ENCODE measurements around the gene LRRC2. TPM values are rescaled to one million over a fixed set of nuclear protein-coding genes. Genes with fewer than 3 reads are reported as not detected.

LRRC2 gene
- total RNA-seq, 4 donors from 2014 or later = 1.1 to 7.7 (median 5.0) TPM

DNA sequence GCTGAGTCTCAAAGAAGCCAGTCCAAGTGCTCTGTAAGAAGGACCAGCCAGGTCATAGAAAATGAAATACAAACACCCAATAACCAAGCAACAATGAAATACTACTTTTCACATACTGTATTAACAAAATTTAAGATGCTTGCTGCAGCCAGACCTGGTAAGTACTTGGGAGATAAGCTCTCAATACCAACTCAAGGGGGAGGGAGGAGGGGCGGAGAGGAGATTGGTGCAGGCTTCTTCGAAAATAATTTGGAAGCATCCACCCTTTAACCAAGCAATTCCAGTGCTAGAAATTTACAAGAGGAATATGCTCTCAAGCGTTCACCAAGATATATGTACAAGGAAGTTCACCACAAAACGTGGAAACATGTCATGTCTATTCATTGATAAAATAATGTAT lies 7.6 kb upstream of the LRRC2 start:
- no peak for TF ChIP-seq CTCF (IDR thresholded peaks at IDR 0.05; ENCODE audit: low read depth)

DNA sequence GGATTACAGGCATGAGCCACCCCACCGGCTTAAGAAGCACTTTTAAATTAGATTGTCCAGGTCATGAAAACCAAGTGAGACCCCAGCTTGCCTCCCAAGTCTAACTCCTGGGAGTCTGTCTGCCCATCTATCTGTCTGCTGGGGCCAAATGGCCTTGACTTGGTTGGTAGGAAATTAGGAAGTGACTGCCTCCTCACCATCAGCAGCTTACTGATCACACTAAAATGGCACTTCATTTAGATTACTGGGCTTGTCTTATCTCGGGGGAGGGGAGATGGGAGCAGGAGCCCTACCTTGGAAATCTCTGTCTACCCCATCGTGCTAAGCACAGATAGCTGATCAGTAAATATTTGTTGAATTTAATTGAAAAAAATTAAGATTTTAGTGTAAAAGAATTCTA lies 5.6 kb upstream of the LRRC2 start:
- no peak for TF ChIP-seq CTCF (IDR thresholded peaks at IDR 0.05; ENCODE audit: low read depth)

DNA sequence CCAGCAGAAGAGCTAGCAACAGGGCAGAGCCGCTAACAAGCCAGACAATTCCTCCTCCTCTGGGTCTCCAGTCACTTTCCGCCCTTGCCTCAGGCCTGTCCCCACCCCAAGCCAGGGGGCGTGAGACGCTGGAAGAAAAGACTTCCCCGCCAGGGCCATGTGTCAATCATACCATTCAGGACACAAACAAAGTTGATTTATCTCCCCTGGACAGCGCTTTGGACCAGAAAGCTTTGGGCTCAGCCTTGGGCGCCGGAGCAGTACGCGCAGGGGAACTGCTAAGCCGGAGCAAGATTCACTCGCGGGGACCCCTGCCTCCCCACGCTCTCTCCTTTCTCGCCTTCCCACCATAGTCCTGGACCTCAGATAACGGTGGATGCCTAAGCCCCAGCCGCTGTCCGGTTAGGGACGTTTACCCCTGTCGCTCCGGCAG lies 479 bp downstream of the LRRC2 start:
- no peak for TF ChIP-seq CTCF (IDR thresholded peaks at IDR 0.05; ENCODE audit: low read depth)

DNA sequence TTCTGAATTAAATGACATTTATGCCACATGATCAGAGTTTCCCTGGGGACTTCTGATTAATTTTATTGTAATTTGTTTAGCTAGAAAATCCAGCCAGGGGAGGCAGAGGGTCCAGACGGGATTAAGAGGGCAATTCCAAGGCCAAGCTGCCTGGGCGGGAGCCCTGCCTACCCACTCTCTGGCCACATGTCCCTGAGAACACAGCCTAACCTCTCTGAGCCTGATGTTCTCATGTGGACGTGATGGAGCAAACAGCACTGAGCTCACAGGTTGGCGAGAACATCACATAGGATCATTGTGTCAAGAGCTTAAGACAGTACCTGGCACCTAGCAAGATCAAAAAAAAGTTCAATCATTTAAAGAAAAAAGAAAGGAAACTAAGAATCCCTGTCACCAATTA lies 1.0 kb downstream of the LRRC2 start:
- no peak for TF ChIP-seq CTCF (IDR thresholded peaks at IDR 0.05; ENCODE audit: low read depth)

DNA sequence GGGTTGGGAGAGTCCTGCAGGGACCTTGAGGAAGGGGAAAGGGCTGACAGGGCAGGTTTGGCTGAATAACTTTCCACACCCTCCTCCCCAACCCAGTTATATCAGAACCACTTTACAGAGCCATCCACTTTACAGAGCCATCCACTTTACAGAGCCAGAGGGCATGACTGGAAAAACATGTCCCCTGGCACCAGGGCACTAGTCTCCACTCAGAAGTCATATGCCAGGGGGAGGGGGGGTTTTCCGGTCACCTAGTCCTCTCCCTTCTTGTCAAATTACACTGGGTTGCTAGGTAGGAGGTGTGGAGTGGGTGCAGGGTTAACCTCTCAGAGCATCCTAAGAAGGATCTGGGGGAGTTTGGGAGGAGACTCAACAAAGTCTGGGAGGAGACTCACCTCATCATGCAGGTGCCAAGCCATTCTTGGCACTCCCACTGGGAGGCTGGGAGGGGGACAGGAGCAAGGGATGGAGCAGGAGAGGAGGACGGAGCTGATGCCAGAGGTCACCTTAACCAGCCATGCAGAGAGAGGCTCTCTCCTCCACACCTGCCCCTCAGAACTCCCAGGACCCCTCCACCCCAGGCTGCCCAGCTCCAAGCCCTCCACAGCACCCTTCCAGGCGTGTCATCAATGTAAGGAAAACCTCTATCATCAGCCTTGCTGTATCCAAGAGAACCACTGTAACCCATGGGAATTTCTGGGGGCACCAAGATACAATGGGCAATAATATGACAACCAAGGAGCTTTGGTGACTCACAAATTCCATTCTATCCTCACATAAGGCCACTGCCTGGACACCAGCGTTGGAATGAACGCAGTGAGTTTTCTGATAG lies 1.7 kb downstream of the LRRC2 start:
- TF ChIP-seq CTCF (IDR thresholded peaks at IDR 0.05; ENCODE audit: low read depth) = no peak

- no peak for TF ChIP-seq CTCF (IDR thresholded peaks at IDR 0.05; ENCODE audit: low read depth)
Measured at GRCh38 chr3:46561951-46562350, 4.2 kb downstream of the LRRC2 start.

DNA sequence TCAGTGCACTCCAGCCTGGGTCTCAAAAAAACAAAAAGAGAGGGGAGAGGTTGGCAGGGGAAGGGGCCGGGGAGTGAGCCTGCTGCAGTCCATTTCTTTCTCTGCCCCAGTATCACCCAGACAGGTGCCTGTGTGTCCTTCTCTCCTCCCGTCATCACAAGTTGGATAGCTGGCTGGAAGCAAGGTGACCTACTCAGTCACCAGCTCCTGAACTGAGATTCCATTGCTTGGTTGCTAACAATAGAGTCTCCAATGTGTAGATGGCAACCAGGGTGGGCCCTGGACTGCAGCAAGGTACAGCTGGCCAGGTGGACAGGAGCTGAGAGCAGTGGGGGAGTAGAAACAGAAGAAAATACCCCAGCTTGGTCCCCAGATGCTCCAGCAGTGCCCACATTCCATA lies 4.6 kb downstream of the LRRC2 start:
- no peak for TF ChIP-seq CTCF (IDR thresholded peaks at IDR 0.05; ENCODE audit: low read depth)
